HG02588 (cell line): ENCODE data around the gene GJB4.

Experiments used
- ATAC-seq: cut with Tn5 transposase; IDR thresholded peaks from one replicate; pipeline ENCODE4 v1.9.1; 2021; ENCODE audit warnings: mild to moderate bottlenecking, moderate library complexity; ENCODE audit not compliant: unreplicated experiment

GJB4 gene

GRCh38 chr1:34777519-34778321 is 18.2 kb downstream of the GJB4 start:
- no peak for ATAC-seq

- ATAC-seq = no peak
Observed at GRCh38 chr1:34778381-34778780, 18.8 kb downstream of the GJB4 start.

GRCh38 chr1:34779005-34779404 is 19.5 kb downstream of the GJB4 start:
- no peak for ATAC-seq

GRCh38 chr1:34779526-34779925 is 20.0 kb downstream of the GJB4 start:
- ATAC-seq = no peak

GRCh38 chr1:34779962-34780361 is 20.4 kb downstream of the GJB4 start:
- ATAC-seq = no peak

- ATAC-seq = no peak
Observed at GRCh38 chr1:34780528-34780927, 21.0 kb downstream of the GJB4 start.

GRCh38 chr1:34781071-34781843 is 21.7 kb downstream of the GJB4 start, which contains the start of gene GJB3:
Gene GJB3, plus strand, starts transcription at chr1:34781214. Its CDS starts 3,549 bp downstream, at chr1:34784763.
- ATAC-seq = no peak

GRCh38 chr1:34781844-34782391 is 22.4 kb downstream of the GJB4 start:
- no peak for ATAC-seq

GRCh38 chr1:34784751-34785221 is 25.2 kb downstream of the GJB4 start:
- ATAC-seq = no peak

- no peak for ATAC-seq
Observed at GRCh38 chr1:34785231-34785874, 25.8 kb downstream of the GJB4 start.

GRCh38 chr1:34785875-34786470 is 26.4 kb downstream of the GJB4 start:
- no peak for ATAC-seq

- ATAC-seq = no peak
Observed at GRCh38 chr1:34786521-34787325, 27.2 kb downstream of the GJB4 start.

- no peak for ATAC-seq
Observed at GRCh38 chr1:34787461-34788420, 28.2 kb downstream of the GJB4 start.

GRCh38 chr1:34790985-34791384 is 31.4 kb downstream of the GJB4 start:
- no peak for ATAC-seq

GRCh38 chr1:34792424-34792823 is 32.9 kb downstream of the GJB4 start:
- no peak for ATAC-seq

- ATAC-seq = no peak
Observed at GRCh38 chr1:34792868-34793727, 33.6 kb downstream of the GJB4 start, which contains the start of gene GJA4. Gene GJA4, plus strand, starts transcription at chr1:34792999. Its CDS starts 1,215 bp downstream, at chr1:34794214.

- ATAC-seq = no peak
Observed at GRCh38 chr1:34794001-34794789, 34.7 kb downstream of the GJB4 start.
